Glomerular endothelial cell (primary cell): Measurements from ENCODE around the gene C13orf42. TPM values are rescaled to one million over a fixed set of nuclear protein-coding genes. Genes with fewer than 3 reads are reported as not detected.

Source experiments
- DNase-seq: peaks from one replicate; pipeline ENCODE4 v3.0.0-alpha.2; 2011; ENCODE audit warnings: low read depth, low spot score; ENCODE audit errors: extremely low read depth
- total RNA-seq: library from RNA; depleted of rRNA; stranded (reverse); fragments of >200 nt; gene quantifications from 2 replicates; pipeline ENCODE4 v1.2.3, GENCODE V29; 2015

C13orf42 gene
- total RNA-seq, 1 donor from 2014 or later = not detected

- no peak for DNase-seq
These were observed 43.8 kb downstream of the C13orf42 start for GRCh38 chr13:51067210-51067701.

GRCh38 chr13:51066091-51066831, 44.8 kb downstream of the C13orf42 start:
- DNase-seq = peak; percentile 51

GRCh38 chr13:51065372-51066090, 45.5 kb downstream of the C13orf42 start:
- DNase-seq = no peak

- DNase-seq = no peak
These were observed 46.3 kb downstream of the C13orf42 start for GRCh38 chr13:51064753-51065152.

GRCh38 chr13:51063909-51064308, 47.2 kb downstream of the C13orf42 start:
- DNase-seq = no peak

- no peak for DNase-seq
These were observed 52.5 kb downstream of the C13orf42 start for GRCh38 chr13:51058461-51059167.

- DNase-seq = no peak
These were observed 53.2 kb downstream of the C13orf42 start for GRCh38 chr13:51057906-51058305.

- no peak for DNase-seq
These were observed 54.1 kb downstream of the C13orf42 start for GRCh38 chr13:51057001-51057400.

- DNase-seq = no peak
These were observed 58.5 kb downstream of the C13orf42 start for GRCh38 chr13:51052581-51052980.

- DNase-seq = no peak
These were observed 60.8 kb downstream of the C13orf42 start for GRCh38 chr13:51050021-51050830.

GRCh38 chr13:51048616-51049015, 62.5 kb downstream of the C13orf42 start:
- DNase-seq = no peak

- no peak for DNase-seq
These were observed 63.0 kb downstream of the C13orf42 start for GRCh38 chr13:51048166-51048461.

- no peak for DNase-seq
These were observed 63.5 kb downstream of the C13orf42 start for GRCh38 chr13:51047434-51048165.

GRCh38 chr13:51045451-51045850, 65.6 kb downstream of the C13orf42 start:
- no peak for DNase-seq

GRCh38 chr13:51044023-51044665, 66.9 kb downstream of the C13orf42 start:
- no peak for DNase-seq

GRCh38 chr13:51043310-51043709, 67.8 kb downstream of the C13orf42 start:
- no peak for DNase-seq

GRCh38 chr13:51041710-51042109, 69.4 kb downstream of the C13orf42 start:
- no peak for DNase-seq

- DNase-seq = no peak
These were observed 69.9 kb downstream of the C13orf42 start for GRCh38 chr13:51041126-51041525.

GRCh38 chr13:51040431-51040830, 70.6 kb downstream of the C13orf42 start:
- DNase-seq = no peak

- no peak for DNase-seq
These were observed 74.7 kb downstream of the C13orf42 start for GRCh38 chr13:51036418-51036817.
